ENCODE results near the gene GALNT7. TPM values are rescaled to one million over a fixed set of nuclear protein-coding genes. Genes with fewer than 3 reads are reported as not detected.

The GALNT7 gene
- total and polyA plus RNA-seq, 8 donors = 25.2 to 51.1 (median 37.4) TPM

DNA sequence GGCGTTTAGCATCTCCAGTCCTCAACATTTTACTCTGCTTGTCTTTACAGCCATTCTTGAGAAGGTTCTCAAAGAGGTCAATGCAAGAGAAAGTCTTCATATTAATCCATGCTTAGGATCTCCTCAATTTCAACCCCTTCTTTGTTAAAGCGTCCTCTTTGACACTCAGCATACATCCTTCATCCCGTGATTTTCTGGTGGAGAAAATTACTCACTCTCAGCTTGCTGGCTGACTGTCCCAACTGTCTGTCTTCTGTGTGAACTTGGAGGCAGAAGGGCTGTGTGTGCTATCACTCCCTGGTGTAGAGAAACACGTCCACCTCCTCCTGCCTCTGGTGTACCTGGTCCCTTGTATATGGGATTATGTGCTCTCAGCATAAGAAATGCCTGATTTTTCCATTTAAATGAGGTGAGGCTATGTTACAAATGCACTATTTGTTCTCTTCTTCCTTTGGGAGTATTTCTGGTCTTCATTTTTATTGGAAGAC lies 57.8 kb downstream of the GALNT7 start:
- H3K36me3 ChIP-seq = no peaks in the 10 kb centered on the region
- H3K9me3 ChIP-seq = no peaks in the 10 kb centered on the region
- intact Hi-C loops (cut with DNase I) = no loop called here
- no peaks in the 10 kb centered on the region for H3K4me1 ChIP-seq
- DNase-seq = no peak
- ATAC-seq = no peak
- H3K27me3 ChIP-seq = no peaks in the 10 kb centered on the region
- no peak overlapping the region for H3K27ac ChIP-seq
- TF ChIP-seq, protein P1, sequence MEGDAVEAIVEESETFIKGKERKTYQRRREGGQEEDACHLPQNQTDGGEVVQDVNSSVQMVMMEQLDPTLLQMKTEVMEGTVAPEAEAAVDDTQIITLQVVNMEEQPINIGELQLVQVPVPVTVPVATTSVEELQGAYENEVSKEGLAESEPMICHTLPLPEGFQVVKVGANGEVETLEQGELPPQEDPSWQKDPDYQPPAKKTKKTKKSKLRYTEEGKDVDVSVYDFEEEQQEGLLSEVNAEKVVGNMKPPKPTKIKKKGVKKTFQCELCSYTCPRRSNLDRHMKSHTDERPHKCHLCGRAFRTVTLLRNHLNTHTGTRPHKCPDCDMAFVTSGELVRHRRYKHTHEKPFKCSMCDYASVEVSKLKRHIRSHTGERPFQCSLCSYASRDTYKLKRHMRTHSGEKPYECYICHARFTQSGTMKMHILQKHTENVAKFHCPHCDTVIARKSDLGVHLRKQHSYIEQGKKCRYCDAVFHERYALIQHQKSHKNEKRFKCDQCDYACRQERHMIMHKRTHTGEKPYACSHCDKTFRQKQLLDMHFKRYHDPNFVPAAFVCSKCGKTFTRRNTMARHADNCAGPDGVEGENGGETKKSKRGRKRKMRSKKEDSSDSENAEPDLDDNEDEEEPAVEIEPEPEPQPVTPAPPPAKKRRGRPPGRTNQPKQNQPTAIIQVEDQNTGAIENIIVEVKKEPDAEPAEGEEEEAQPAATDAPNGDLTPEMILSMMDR (IDR thresholded peaks at IDR 0.05) = no peak
- H3K4me3 ChIP-seq = no peak overlapping the region

DNA sequence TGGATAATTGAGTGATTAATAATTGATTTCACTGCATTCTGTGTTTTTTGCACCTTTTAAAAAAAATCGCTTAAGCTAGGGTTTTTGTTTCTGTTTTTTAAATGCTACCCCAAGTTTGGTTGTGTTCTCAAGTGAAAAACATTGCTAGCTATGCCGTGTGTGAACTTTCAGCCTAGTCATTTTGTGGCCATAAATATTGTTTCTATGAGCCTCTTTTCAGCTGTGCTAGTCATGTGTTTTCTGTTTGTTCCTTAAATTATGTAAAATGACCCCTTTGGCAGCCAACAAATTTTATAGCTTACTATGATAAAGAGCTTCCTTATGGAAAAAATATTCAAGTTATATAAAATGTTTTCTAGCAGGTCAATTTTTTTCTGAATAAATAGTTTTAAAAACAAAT lies 59.1 kb downstream of the GALNT7 start:
- H3K4me3 ChIP-seq = no peak overlapping the region
- ATAC-seq (no peak), DNase-seq (no peak)
- H3K36me3 ChIP-seq = no peaks in the 10 kb centered on the region
- no peak overlapping the region for H3K27ac ChIP-seq
- no peaks in the 10 kb centered on the region for H3K9me3 ChIP-seq
- no peaks in the 10 kb centered on the region for H3K4me1 ChIP-seq
- intact Hi-C loops (cut with DNase I) = no loop called here
- TF ChIP-seq, protein P1 (IDR thresholded peaks at IDR 0.05) = no peak
- H3K27me3 ChIP-seq = no peaks in the 10 kb centered on the region

DNA sequence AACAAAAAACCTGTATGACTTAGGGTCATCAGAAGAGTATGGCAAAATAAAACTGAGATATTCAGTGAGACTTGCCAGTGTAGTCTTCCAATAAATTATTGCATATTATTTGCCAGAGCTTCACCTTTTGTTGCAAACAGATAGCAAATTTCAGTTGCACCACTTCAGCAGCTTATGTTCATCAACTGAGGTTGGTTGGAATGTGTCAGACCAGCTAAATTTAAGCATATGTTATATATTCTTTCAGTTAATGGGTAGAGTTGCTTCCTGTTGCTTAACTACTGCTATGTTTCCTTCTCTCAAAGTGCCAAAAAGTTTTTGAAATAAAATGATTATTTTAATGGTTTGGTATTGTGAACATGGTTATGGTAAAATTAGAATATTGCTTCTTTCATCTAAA lies 61.5 kb downstream of the GALNT7 start:
- no peak overlapping the region for H3K27ac ChIP-seq

DNA sequence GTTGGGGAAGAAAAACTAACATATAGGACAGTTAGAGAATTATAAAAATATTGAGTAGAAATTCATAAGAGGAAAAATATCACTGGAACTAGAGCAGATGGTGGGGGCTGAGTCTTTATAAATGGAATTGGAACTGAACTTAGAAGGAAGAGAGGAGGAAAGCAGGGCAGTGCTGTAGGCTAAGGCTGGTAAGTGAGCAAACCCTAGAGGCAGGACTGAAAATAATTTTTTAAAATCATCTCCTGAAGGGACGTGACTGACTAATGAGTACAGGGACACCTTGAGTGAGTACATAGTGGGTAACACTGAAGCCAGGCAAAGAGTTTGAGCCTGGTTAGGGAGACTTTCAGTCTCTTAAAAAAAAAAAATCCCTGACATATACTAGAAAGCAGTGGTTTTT lies 63.3 kb downstream of the GALNT7 start:
- no peaks in the 10 kb centered on the region for H3K27me3 ChIP-seq
- DNase-seq = no peak
- peak; percentile 82 for ATAC-seq
- TF ChIP-seq, protein P1 (IDR thresholded peaks at IDR 0.05) = no peak
- H3K27ac ChIP-seq = no peak overlapping the region
- no peaks in the 10 kb centered on the region for H3K4me1 ChIP-seq
- H3K9me3 ChIP-seq = no peaks in the 10 kb centered on the region
- intact Hi-C loops (cut with DNase I) = no loop called here
- no peaks in the 10 kb centered on the region for H3K36me3 ChIP-seq
- H3K4me3 ChIP-seq = no peak overlapping the region

More for the DNA sequence above, 61.5 kb downstream of the GALNT7 start:
- no peak overlapping the region for H3K4me3 ChIP-seq
- TF ChIP-seq, protein P1 (IDR thresholded peaks at IDR 0.05) = no peak
- DNase-seq (no peak), ATAC-seq (no peak)
- no peaks in the 10 kb centered on the region for H3K27me3 ChIP-seq
- H3K9me3 ChIP-seq = no peaks in the 10 kb centered on the region
- no peaks in the 10 kb centered on the region for H3K4me1 ChIP-seq
- H3K36me3 ChIP-seq = no peaks in the 10 kb centered on the region
- intact Hi-C loops (cut with DNase I) = no loop called here

DNA sequence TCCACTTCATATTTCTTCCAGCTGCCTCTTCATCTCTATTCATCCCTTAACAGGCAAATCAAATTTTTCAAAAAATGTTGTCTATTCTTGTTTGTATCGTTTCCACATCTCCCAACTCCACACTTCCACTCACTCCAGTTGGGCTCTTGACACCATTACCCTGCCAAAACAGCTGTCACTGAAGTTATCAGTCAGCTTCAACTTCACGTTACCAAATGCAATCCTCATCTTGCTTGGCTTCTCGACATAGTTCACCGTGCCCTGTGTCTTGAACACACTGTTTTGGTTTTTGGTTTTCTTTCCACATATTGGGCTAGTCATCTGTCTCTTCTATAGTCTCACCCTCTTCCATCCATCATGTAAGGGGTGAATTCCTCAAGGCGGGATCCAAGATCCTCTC lies 65.2 kb downstream of the GALNT7 start:
- no peak for ATAC-seq
- no peaks in the 10 kb centered on the region for H3K27me3 ChIP-seq
- H3K9me3 ChIP-seq = no peaks in the 10 kb centered on the region
- no peaks in the 10 kb centered on the region for H3K36me3 ChIP-seq
- no peak overlapping the region for H3K27ac ChIP-seq
- intact Hi-C loops (cut with DNase I) = no loop called here
- no peak overlapping the region for H3K4me3 ChIP-seq
- no peak for DNase-seq
- no peaks in the 10 kb centered on the region for H3K4me1 ChIP-seq
- TF ChIP-seq, protein P1 (IDR thresholded peaks at IDR 0.05) = no peak
